ENCODE measurements around the gene PCDHB14.
"Not testable (repeated sequence)": the region's sequence is repeated elsewhere in the genome, so short reads cannot be mapped to it uniquely, and the experiment has no call there.

The PCDHB14 gene

GRCh38 chr5:141186897-141187512, 36.1 kb upstream of the PCDHB14 start, which contains the start of gene PCDHB9:
PCDHB9 (plus strand) TSS chr5:141187161; CDS start chr5:141187319, 158 bp downstream.
- no peak for TF ChIP-seq CTCF (IDR thresholded peaks at IDR 0.05)
- H3K4me3 ChIP-seq: no peak within 1 kb of the TSS
- no peak for DNase-seq (ENCODE audit: low spot score)
- H3K27ac ChIP-seq: no peak within 1 kb of the TSS

- peak overlapping the region; percentile 28 for H3K4me3 ChIP-seq
- not testable (repeated sequence) for DNase-seq (ENCODE audit: low spot score)
Measured at GRCh38 chr5:141188682-141189081, 34.5 kb upstream of the PCDHB14 start.

DNA sequence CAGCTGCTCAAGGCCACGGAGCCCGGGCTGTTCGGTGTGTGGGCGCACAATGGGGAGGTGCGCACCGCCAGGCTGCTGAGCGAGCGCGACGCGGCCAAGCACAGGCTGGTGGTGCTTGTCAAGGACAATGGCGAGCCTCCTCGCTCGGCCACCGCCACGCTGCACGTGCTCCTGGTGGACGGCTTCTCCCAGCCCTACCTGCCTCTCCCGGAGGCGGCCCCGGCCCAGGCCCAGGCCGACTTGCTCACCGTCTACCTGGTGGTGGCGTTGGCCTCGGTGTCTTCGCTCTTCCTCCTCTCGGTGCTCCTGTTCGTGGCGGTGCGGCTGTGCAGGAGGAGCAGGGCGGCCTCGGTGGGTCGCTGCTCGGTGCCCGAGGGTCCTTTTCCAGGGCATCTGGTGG, 34.0 kb upstream of the PCDHB14 start:
- H3K4me3 ChIP-seq; DNase-seq (ENCODE audit: low spot score): not testable (repeated sequence)

More at GRCh38 chr5:141188682-141189081, 34.5 kb upstream of the PCDHB14 start:
- not testable (repeated sequence) for H3K27ac ChIP-seq

DNA sequence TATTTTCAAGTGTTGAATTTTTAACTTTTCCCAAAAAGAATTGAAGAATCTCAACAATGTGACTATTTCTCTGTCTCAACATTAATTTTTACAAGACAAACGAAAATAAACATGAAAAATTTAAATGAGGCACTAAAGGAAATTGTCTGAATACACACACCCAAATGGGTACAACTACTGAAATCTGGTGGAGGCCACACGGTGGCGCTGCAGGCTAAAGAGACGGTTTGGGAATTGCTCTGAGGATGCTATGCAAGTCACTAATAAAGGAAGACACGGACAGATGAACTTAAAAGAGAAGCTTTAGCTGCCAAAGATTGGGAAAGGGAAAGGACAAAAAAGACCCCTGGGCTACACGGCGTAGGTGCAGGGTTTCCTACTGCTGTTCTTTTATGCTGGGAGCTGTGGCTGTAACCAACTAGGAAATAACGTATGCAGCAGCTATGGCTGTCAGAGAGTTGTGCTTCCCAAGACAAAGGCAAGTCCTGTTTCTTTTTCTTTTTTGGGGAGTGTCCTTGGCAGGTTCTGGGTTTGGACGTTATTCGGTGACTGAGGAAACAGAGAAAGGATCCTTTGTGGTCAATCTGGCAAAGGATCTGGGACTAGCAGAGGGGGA, 30.9 kb upstream of the PCDHB14 start, which contains the start of gene PCDHB10:
Gene PCDHB10 (plus strand): TSS at position 244 of the 616 bp plus-strand sequence. CDS start 200 bp downstream, at position 444.
- no peak for TF ChIP-seq CTCF (IDR thresholded peaks at IDR 0.05)
- H3K27ac ChIP-seq: no peak within 1 kb of the TSS
- DNase-seq (ENCODE audit: low spot score): no peak
- peak within 1 kb of the TSS; percentile 38 for H3K4me3 ChIP-seq

More for the DNA sequence above, 34.0 kb upstream of the PCDHB14 start:
- H3K27ac ChIP-seq: not testable (repeated sequence)

- DNase-seq (ENCODE audit: low spot score); H3K27ac ChIP-seq; H3K4me3 ChIP-seq: not testable (repeated sequence)
Measured at GRCh38 chr5:141194332-141194731, 28.8 kb upstream of the PCDHB14 start.

DNA sequence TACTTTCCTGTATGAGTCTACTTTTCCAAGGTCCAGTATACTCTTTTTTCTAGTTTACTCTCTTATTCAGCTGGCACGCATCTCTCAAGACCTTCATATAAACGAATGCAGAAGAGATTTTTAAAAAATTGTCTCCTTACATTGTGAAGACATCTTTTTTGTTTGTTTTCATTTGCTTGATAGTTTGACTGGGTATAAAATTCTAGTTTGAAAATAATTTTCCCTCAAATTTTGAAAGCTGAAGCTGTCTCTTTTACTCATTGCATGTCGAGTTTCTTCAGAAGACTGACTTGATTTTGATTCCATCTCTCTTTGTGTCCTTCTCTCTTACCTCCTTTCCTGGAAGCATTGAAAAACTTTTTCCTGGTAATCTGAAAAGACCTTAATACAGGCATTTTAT, 26.8 kb upstream of the PCDHB14 start:
- Histone ChIP-seq H3K4me3 (no peak overlapping the region), H3K27ac (no peak overlapping the region)
- no peak for DNase-seq (ENCODE audit: low spot score)
- no peak for TF ChIP-seq CTCF (IDR thresholded peaks at IDR 0.05)

GRCh38 chr5:141199359-141200235, 23.5 kb upstream of the PCDHB14 start, which contains the start of gene PCDHB11:
PCDHB11 (plus strand) TSS chr5:141199627; CDS start chr5:141199775, 148 bp downstream.
- Histone ChIP-seq H3K4me3 (peak within 1 kb of the TSS; percentile 17), H3K27ac (no peak within 1 kb of the TSS)
- no peak for TF ChIP-seq CTCF (IDR thresholded peaks at IDR 0.05)
- no peak for DNase-seq (ENCODE audit: low spot score)

- not testable (repeated sequence) for DNase-seq (ENCODE audit: low spot score); H3K27ac ChIP-seq
- H3K4me3 ChIP-seq: peak overlapping the region; percentile 17
Measured at GRCh38 chr5:141201126-141201525, 22.0 kb upstream of the PCDHB14 start.

DNA sequence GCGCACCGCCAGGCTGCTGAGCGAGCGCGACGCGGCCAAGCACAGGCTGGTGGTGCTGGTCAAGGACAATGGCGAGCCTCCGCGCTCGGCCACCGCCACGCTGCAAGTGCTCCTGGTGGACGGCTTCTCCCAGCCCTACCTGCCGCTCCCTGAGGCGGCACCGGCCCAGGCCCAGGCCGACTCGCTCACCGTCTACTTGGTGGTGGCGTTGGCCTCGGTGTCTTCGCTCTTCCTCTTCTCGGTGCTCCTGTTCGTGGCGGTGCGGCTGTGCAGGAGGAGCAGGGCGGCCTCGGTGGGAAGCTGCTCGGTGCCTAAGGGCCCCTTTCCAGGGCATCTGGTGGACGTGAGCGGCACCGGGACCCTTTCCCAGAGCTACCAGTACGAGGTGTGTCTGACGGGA, 21.5 kb upstream of the PCDHB14 start:
- not testable (repeated sequence) for DNase-seq (ENCODE audit: low spot score); H3K27ac ChIP-seq; H3K4me3 ChIP-seq

All from coronary artery (tissue), 2 donors.